Uterus (tissue), 4 donors: ENCODE results near the gene H6PD. TPM values are rescaled to one million over a fixed set of nuclear protein-coding genes. Genes with fewer than 3 reads are reported as not detected.
A peak's percentile ranks its signal among the peaks of the same experiment; 100 is the strongest.

Experiments
- DNase-seq, 2 donors: peaks; one replicate each; pipeline ENCODE4 v3.0.0-alpha.2; 2019 to 2020
- H3K27ac ChIP-seq, 2 donors: fragments of 200-600 bp; sonication (generic); 1 replicate in 1 of 2; 2 replicates in 1 of 2; pipeline ENCODE4 v1.5.1; 2016 to 2018
- H3K27me3 ChIP-seq, 2 donors: fragments of 200-600 bp; sonication (generic); one replicate each; pipeline ENCODE4 v1.5.1; 2018 to 2019; ENCODE audit warnings: control low read depth in 1 of 2
- H3K36me3 ChIP-seq, 2 donors: fragments of 200-600 bp; sonication (generic); one replicate each; pipeline ENCODE4 v1.5.1; 2019; ENCODE audit warnings: control low read depth in 1 of 2
- H3K4me1 ChIP-seq, 2 donors: fragments of 200-600 bp; sonication (generic); one replicate each; pipeline ENCODE4 v1.5.1; 2018 to 2019; ENCODE audit warnings: control low read depth in 1 of 2
- H3K4me3 ChIP-seq, 2 donors: fragments of 200-600 bp; sonication (generic); 1 replicate in 1 of 2; 2 replicates in 1 of 2; pipeline ENCODE4 v1.5.1; 2018 to 2019; ENCODE audit warnings: mild to moderate bottlenecking in 1 of 2
- H3K9me3 ChIP-seq, 2 donors: fragments of 200-600 bp; sonication (generic); one replicate each; pipeline ENCODE4 v1.5.1; 2019; ENCODE audit warnings: control low read depth in 1 of 2
- POLR2A ChIP-seq, 2 donors: fragments of 450-650 bp; IDR thresholded peaks; one replicate each; pipeline ENCODE4 v1.6.1; 2016; ENCODE audit warnings: antibody characterized with exemption in 2 of 2, mild to moderate bottlenecking in 1 of 2, moderate library complexity in 1 of 2
- intact Hi-C: fragments of 100-400 bp; cut with DNase I; formaldehyde crosslinking; loops from one replicate; pipeline ENCODE4 v1.15.1; 2023; ENCODE audit warnings: low total_unique reads
- total RNA-seq, 4 donors: library from RNA; depleted of rRNA in 3 of 4; stranded (reverse); fragments of >200 nt in 3 of 4; gene quantifications; one replicate each; pipeline versions ENCODE4 v1.1.0 to v1.2.4, GENCODE V29; 2014 to 2023
- TF ChIP-seq, protein P1 (sequence below), 4 experiments: fragments of 200-600 bp in 2 of 4; fragments of 450-650 bp in 2 of 4; sonication (generic) in 2 of 4; IDR thresholded peaks; one replicate each; pipeline ENCODE4 v1.5.1; 2016 to 2019; ENCODE audit warnings: antibody characterized with exemption in 4 of 4, mild to moderate bottlenecking in 2 of 4, moderate library complexity in 1 of 4
- donor health status: DM: yes; HTN: yes; CAD: no.

The H6PD gene
- total RNA-seq, 4 donors from 2014 or later, result 28.4 to 107 (median 49.7) TPM

DNA sequence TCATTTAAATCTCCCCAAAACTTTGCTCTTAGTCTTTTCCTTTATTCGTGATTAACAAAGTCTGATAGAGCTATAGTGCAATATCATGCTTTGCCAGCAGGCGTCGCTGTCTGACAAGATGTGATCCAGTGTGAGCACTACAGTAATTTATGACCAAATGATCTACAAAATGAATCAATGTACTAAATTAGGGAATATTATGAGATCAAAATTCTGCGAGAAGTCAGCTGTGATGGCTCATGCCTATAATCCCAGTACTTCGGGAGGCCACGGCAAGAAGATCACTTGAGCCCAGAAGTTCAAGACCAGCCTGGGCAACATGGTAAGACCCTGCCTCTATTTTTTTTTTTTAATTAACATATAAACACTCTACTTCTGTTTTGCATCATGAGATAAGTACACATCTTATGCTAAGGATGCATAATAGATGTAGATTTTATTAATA, 54.5 kb downstream of the H6PD start:
- H3K4me3 ChIP-seq, result no peak overlapping the region
- peak; percentile 63 to 68 for DNase-seq
- no peaks in the 10 kb centered on the region for H3K36me3 ChIP-seq
- intact Hi-C loops, result loop anchor here (10.0 kb wide), 1 partner anchor 166 kb away; no protein-coding TSS in a partner anchor
- no peaks in the 10 kb centered on the region for H3K27me3 ChIP-seq
- H3K9me3 ChIP-seq, result peaks cover 0 to 23% of the 10 kb centered on the region in 2 donors
- no peaks in the 10 kb centered on the region for H3K4me1 ChIP-seq
- peak overlapping the region in 1 of 2 donors; percentile 95 for H3K27ac ChIP-seq
- no peak for TF ChIP-seq POLR2A (IDR thresholded peaks at IDR 0.05)
- TF ChIP-seq, protein P1, sequence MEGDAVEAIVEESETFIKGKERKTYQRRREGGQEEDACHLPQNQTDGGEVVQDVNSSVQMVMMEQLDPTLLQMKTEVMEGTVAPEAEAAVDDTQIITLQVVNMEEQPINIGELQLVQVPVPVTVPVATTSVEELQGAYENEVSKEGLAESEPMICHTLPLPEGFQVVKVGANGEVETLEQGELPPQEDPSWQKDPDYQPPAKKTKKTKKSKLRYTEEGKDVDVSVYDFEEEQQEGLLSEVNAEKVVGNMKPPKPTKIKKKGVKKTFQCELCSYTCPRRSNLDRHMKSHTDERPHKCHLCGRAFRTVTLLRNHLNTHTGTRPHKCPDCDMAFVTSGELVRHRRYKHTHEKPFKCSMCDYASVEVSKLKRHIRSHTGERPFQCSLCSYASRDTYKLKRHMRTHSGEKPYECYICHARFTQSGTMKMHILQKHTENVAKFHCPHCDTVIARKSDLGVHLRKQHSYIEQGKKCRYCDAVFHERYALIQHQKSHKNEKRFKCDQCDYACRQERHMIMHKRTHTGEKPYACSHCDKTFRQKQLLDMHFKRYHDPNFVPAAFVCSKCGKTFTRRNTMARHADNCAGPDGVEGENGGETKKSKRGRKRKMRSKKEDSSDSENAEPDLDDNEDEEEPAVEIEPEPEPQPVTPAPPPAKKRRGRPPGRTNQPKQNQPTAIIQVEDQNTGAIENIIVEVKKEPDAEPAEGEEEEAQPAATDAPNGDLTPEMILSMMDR (IDR thresholded peaks at IDR 0.05), result peak; percentile 74 to 92 (median 86)

DNA sequence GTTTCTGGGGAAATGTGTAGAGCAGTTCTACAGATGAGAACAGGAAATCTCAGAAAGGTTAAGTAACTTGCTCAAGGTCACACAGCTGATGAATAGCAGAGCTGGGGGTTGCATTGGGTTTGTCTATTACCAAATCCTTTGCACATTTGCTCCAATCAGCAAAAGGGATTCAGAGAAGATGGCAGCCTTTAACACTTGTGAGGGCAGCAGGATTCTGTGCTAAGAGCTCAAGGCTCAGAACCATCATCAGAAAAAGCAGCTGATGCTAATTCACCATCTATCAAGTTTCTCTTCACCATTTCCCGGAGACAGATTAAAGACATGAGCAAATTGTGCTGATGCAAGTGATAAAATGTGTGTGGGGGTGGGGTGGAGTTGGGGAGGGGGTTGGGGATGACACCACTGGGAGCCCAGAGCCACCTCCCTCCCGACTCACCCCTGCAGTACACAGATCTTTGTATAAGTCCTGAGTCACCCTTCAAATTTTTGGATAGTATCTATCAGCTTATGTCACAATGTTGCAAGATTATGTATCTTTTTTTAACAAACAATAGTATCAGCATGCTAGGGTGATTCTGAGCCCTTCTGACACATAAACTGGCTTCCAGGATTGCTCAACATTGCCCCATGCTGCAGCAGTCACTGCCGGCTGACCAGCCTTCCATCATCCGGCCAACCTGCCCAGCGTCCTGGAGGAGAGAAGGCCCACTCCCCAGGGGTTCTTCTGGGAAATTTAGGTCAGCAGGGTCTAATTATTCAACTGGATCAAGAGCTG, 55.3 kb downstream of the H6PD start:
- Histone ChIP-seq H3K27me3 (no peaks in the 10 kb centered on the region), H3K27ac (peak overlapping the region; percentile 95), H3K4me3 (no peak overlapping the region), H3K4me1 (no peaks in the 10 kb centered on the region), H3K9me3 (peaks cover 0 to 19% of the 10 kb centered on the region in 2 donors), H3K36me3 (no peaks in the 10 kb centered on the region)
- intact Hi-C loops, result loop anchor here (10.0 kb wide), 1 partner anchor 165 kb away; no protein-coding TSS in a partner anchor
- DNase-seq, result peak; percentile 71 to 87
- no peak for TF ChIP-seq POLR2A (IDR thresholded peaks at IDR 0.05)
- TF ChIP-seq, protein P1 (IDR thresholded peaks at IDR 0.05), result no peak

DNA sequence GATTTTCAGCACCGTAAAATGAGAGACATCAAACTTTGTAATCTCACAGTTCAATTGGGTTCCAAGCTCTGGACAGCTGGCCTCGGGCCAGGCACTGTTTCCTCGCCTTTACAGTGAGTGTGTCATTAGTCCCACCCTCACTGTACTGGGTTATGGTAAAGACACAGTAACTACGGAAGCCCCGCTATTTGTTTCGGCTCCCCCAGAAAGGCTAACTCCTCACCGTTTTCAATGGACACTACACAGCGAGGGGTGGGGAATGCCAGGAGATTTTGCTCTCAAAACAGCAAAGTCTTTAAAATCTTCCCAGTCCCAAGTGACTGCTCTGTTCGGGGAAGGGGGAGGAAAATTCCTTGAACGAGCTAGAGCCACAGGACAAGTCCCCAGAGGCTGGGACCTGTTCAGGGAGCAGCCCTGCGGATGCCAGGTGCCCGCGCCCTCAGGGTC, 57.4 kb downstream of the H6PD start:
- Histone ChIP-seq H3K27ac (peak overlapping the region; percentile 95), H3K9me3 (peaks cover 0 to 18% of the 10 kb centered on the region in 2 donors), H3K4me1 (peaks cover 0 to 11% of the 10 kb centered on the region in 2 donors), H3K4me3 (peak overlapping the region; percentile 88 to 94), H3K27me3 (no peaks in the 10 kb centered on the region), H3K36me3 (no peaks in the 10 kb centered on the region)
- TF ChIP-seq POLR2A (IDR thresholded peaks at IDR 0.05), result no peak
- TF ChIP-seq, protein P1 (IDR thresholded peaks at IDR 0.05), result no peak
- peak; percentile 64 to 68 for DNase-seq
- intact Hi-C loops, result no loop called here

DNA sequence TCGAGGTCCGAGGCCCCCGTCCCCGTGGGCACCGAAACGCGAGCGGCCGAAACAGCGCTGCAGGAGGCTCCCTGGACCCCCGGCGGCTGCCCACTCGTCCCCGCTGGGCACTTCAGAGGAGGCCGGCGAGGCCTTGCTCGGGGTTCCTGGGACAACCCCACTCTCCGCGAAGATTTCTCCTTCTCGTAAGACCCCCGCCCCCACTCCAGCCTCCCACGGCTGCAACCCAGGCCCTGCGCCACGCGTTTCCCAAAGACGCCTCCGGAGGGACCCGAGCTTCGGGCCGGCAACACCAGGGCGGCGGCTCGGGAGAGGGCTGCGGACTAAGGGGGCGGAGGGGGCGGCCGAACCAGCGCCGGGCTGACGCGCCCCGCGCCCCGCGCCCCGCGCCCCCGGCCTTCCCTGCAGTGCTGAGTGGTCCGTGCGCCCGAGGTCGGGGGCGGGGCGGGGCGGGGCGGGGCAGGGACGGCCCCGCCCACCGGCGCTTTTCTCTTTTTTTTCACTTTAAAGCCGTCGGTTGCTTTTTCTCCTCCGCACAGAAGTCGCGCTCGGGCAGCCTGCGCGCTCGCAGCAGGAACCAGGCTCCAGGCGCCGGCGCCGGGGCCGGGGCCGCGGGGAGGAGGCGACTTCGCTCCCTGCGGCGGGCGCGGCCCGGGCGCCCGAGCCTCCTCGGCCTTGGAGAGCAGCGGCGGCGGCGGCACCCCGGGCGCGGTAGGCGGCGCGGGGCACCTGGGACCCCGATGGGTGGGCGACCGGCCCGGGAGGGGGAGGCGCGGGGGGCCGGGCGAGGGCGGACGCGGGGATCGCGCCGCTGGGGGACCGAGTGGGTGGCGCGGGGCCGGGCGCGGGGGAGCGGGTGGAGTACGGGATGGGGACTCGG, 58.0 kb downstream of the H6PD start, which contains the start of gene SPSB1:
SPSB1 (plus strand) TSS at position 534 of the 880 bp plus-strand sequence. CDS start 62,998 bp downstream, outside the sequence.
- Histone ChIP-seq H3K27me3 (no peaks in the 10 kb centered on the region), H3K4me3 (peak within 1 kb of the TSS; percentile 88 to 94), H3K9me3 (peaks cover 0 to 15% of the 10 kb centered on the region in 2 donors), H3K36me3 (no peaks in the 10 kb centered on the region), H3K4me1 (peaks cover 0 to 18% of the 10 kb centered on the region in 2 donors), H3K27ac (peak within 1 kb of the TSS; percentile 95)
- intact Hi-C loops, result no loop called here
- TF ChIP-seq, protein P1 (IDR thresholded peaks at IDR 0.05), result peak in 1 of 4 experiments; percentile 13
- peak; percentile 87 to 92 for TF ChIP-seq POLR2A (IDR thresholded peaks at IDR 0.05)
- peak; percentile 79 to 81 for DNase-seq
